GM18861 (cell line): ENCODE measurements around the gene KCNQ1OT1.

Experiments used
- ATAC-seq: cut with Tn5 transposase; IDR thresholded peaks from one replicate; pipeline ENCODE4 v1.9.1; 2021; ENCODE audit not compliant: unreplicated experiment

The KCNQ1OT1 gene

DNA sequence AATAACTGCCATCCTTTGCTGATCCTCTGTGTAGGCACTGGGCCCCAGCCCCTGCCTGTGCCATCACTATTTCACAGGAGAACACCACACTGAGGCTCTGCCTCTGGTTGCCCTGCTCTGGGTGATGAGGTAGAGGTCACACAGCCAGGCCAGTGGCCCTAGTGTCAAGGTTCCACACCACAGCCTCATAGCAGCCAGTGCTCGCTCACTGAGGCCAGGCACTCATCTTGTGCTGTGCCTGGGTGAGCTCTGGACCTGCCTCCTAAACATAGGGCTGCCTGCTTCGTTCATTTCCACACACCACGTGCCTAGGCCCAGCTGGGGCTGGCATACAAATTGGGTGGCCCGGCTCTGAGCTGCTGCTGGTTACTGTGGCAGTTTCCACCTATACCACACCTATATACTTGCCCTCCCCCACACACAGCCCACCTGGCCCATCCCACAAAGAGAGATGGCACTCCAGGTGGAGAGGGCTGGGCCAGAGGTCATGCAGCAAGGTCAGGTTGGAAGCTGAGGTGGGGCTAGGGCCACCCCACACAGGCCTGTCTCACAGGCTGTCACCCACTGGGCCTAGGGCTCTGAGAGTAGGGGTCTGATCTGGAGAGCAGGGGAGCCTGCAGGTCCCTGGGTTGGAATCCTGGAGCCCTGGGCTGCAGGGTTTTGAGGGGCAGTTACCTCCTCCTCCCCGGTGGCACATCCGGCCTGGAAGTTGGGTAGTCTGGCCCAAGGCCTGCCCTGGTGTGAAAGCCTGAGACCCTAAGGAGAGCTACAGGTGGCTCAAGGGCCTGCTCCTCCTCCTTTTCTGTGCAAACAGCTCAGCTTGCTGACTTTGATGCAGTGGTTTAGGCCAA is 11.2 kb downstream of the KCNQ1OT1 start:
- no peak for ATAC-seq

DNA sequence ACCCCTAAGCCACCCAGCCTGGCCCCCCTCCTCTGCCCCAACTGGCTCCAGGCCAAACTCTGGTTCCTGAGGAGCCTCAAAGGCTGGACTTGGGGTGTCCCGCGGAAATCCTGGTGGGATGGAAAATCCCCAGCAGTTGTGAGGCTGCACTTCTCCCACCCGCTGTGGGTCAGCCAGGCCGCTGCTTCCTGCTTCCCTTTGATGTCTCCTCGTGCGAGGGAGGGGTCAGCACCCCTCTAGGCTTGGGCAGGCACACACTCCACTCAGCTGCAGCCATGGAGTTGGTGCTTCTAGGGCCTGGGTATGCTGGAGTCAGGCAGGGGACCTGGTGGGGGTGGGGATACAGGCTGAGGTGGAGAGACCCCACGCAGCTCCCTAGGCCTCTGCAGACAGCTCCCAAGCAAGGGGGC is 12.0 kb downstream of the KCNQ1OT1 start:
- ATAC-seq = no peak

DNA sequence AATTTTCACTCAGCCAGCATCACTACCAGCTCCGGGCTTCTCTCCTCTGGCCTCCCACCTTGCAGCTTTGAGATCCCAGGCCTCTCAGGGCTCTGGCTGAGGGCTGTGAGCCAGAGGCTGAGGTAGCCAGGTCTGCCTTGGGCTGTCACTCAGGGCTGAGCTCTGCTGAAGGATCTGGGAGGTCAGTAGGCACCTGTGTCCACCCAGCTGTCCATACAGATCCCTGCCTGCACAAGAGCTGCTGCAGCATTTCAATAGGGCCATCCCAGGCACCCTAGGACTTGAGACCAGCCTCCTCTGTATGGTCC is 12.6 kb downstream of the KCNQ1OT1 start:
- ATAC-seq = no peak

DNA sequence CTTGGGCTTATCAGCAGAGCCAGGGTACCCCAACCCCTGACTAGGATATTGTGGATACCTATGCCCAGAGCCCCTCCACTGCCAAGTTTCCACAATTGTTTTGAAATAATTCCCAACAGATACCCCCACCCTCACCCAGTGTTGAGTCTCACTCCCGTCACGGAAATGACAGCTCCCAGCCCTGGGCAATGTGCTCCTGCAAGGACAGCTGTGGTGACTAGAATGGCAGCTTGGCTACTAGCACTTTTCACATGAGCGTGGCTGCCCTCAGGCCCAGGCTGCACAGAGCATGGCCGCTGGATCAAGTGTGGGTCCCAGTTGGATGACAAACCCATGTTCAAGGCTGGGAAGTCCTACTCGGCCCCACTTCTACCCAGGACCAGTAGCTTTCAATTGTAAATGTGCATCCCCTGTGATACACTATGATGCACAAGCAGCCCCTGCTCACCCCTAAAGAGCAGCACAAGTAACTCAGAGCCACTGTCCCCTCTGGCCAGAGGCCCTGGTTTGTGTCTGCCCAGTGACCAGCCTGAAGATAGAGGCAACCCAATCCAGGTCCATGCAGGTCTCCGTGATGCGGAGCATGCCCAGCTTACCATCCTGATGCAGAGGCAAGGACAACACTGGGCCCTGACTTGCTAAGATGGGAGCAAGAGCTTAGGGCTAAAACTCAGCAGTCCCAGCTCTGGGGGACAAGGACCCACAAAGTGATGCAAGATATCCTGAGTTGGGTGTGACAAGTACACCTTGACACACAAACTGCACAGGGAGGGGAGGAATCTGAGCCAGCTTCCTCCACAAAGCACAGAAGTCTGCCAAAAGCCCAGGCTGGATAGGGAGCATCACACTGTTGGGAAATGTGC is 13.2 kb downstream of the KCNQ1OT1 start:
- ATAC-seq = no peak

DNA sequence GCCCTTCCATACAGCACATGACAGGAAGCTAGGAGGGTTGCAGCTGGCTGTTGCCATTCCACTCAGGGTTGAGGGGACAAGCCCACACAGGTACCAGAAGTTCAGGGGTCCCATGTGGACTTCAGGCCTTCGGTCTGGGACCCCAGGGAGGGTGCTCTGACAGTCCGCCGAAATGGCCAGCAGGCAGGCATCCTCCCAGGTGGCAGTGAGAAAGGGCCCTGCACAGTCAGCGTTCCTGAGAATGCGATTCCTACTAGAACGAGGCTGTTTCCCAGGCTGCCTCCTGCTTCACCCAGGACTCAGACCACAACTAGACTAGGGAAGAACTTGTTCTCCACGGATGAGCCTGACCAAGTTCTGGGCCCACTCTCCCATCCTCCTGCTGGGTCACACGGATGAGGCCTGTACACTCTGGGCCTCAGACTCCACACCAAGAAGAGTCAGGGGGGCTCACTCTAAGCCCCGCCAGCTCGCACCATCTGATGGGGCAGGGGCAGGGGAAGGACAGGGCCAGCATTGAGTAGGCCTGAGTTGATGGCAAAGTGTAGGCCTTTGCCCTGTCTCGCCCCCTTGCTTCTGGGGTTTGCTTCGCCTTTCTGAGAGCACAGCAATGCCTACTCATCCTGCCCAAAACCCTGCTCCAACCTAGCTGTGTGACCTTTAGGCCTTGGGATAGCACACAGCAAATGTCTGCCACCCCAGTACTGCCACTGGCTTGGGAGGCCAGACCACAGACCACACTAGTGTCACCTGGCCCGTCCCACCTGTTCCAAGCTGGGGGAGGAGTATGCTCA is 14.0 kb downstream of the KCNQ1OT1 start:
- ATAC-seq = no peak

DNA sequence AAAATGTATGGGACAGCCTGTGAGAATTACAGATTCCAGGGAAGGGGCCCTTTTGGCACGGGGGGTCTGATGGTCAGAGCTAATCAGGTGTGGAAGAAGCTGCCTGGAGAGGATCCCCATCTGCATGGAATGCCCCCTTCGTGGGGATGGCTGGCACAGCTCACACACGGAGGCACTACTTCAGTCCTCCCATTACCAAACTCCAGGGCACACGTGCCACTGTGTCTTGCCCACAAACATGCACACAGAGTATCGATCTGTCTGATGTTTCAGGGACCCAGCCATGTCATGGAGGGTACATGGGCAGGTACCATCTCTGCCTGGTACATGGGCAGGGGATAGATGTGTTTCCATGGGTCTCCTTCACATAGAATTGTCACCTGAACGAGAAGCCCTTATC is 14.7 kb downstream of the KCNQ1OT1 start:
- ATAC-seq = no peak

DNA sequence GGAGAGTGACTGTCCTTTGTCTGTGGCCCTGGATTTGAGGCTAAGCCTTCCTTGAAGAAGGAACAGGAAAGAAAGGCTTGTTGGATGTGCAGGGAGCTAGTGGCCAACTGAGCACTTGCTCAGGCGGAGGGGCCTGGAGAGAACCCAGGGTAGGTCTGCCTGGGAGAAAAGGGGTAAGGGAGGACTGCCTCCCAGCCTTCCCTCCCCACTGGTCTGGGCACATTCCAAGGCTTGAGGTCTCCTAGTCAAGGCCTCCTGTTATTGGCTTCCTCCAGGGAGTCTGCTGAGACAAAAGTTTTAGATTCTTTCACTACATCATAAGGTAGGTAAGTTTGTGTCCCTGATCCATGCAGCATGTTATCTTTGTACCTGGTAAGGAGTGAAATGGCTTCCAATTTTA is 15.2 kb downstream of the KCNQ1OT1 start:
- ATAC-seq = no peak

DNA sequence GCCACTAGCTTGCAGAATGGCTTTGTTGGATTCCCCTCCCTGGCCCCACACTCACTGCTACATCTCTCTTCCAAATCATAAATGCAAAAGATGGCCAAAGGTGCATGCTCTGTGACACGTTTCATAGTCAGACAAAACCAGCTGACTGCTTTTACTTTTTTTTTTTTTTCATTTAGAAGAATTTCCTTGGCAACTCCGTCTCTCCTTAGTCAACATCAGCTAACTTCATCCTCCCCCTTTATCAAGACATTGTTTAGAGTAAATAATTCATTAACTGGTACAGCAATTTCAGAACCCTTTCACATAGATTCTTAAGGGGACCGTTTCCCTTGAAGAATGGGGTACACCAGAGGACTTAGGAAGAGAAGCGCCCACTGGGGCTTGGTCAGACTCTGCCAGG is 16.0 kb downstream of the KCNQ1OT1 start:
- ATAC-seq = no peak

DNA sequence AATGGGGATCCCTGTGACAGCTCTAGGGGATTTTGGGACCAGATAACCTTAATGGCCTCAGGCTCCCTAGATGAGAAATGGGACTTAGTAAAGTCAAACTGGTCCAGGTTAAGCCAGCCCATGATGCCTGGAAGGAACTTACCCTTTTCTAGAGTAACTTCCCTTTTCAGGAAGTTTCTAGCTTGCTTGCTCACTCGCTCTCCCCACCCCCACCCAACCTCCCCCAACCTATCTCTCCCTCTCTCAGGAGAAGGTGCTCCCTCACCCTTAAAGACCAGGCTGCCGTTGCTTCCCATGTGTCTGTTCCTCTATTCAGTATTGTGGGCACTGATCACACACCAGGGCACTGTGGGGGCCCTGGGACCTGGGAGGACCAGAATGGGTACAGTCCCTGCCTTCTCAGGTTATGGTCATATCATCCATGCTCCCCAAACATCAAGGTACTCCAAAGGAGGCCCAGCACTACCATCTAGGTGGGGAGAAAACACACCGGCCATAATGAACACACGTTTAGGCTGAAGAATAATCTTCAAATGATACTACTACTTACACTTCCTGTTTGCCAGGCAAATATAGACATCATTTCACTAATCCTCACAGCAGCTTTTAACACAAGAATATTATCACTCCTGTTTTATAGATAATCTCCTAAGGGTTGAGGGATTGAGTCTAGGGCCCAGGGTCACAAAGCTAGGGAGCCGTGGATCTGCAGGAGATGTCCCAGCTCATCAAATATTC is 18.2 kb downstream of the KCNQ1OT1 start:
- no peak for ATAC-seq

DNA sequence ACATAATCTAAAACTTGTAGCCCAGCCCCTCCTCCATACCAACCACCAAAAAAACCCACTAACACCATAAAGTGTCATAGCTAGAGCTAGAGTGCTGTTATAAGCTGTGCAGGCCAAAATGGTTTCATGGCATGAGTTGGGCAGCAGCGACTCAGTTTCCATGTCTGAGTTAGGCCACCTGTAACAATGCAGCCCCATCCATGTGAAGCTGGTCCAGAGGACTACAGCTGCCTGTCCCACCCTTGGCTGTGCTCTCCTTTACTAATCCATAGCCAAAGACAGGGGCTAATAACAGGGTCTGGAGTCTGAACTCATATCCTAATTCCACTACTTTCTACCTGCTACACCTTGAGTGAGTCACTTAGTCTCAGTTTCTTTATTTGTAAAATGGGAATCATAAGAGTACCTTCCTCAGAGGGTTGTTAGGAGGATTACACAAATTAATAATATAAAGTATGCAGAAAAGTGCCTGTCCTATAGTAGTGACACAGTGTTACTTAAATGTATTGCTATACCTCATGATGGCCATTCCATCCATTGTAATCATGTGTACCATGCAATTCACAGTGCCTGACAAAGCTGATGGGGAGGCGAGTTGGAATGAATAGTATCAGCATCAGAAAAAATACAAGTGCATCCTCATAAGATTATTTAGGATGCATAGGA is 20.6 kb downstream of the KCNQ1OT1 start:
- no peak for ATAC-seq

DNA sequence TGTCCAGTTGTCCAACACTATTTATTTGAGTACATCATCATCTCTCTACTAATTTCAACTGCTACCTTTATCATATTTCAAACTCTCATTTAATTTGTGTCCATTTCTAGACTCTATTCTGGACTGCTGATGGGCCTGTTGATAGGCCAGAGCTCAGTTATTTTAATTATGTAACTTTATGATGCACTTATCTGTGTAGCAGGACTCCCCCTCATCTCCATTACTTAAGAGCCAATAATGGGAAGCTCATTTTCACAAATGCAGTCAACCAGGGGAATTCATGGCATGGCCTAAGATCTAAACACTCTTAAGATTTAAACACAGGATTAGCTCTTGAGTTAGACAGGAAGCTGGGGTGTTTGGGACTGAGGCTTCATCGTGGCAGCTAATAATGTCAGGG is 21.4 kb downstream of the KCNQ1OT1 start:
- ATAC-seq = no peak

DNA sequence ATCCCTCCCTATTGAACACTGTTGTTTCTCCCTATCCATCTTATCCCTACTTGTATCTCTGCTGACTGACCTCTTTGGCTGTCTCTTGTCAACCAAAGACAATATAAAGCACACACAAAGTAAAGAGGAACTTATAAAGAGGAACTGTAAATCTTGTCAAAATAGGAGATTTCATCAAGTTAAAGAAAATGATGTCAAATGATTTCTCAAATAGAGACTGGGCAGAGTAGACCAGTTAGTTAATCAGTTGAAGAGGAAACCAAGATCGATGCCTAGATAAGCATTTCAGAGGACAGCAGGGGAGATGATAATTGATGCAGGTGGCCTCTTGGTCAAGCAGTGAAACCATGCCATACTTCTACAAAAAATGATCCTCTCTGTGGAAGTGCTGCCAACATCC is 22.7 kb downstream of the KCNQ1OT1 start:
- peak; percentile 82 for ATAC-seq

DNA sequence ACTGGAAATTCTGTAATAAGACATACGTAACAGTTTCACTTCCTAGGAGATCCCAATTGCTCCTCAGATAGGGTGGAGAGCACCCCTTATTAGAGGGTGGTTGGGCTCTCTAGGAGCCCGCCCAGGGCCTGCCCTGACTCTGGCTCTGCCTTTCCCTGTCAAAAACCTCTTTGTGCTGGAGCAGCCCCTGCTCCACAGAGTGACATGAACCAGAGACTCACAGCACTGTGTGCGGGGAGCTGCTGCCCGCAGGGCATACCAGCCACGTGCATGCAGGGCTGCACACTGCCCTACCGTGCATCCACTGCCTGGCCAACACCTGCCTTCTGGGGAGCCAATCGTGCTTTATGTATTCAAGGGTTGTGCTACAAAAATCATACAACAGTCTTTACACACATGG is 24.3 kb downstream of the KCNQ1OT1 start:
- no peak for ATAC-seq

DNA sequence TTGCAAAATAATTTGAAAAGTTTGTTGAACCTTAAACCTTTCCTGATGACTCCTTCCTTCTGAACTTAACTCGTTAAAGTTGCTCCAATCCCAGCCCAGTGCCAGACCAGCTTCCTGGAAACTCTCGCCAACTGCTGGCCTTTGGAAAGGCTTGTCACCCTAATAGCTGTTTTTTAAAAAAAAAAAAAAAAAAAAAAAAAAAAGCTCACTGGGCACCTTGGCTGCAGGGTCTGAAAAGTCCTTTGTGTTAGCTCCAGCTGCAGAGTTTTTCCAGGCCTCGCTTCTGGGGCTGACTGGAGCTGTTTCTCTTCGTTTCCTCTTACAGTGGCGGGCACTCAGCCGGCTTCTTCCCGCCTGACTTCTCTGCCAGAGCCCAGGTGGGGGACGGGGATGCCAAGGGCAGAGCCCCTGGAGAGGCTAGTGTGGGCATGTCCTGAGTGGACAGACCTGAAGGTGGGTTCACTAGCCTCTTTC is 25.1 kb downstream of the KCNQ1OT1 start:
- no peak for ATAC-seq

DNA sequence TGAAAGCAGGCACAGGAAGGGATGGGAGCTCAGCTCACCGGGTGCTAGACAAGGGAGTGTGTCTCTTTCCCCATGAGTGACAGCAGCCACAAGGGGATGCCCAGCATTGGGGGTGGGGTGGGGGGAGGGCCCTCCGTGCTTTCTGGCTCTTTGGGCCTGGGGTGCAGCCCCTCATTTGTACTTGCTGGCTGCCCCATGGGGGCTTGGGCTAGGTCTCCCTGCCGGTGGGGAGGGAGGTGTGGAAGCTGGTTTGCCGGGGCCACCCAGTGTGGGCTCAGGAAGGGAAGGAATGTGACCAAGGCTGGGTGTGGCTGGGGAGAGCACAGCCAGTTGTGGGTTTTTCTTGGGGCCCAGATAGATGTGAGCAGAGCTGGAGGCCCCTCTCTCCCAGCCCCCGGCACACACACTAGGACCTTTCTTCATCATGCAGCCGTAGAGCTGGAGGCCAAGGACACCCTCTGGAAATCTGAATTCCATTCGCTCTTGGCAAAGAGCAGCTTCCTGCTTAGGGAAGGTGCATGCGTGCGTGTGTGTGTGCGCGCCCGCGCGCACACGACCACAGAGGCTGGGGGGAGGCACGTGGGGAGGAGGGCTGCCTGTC is 25.8 kb downstream of the KCNQ1OT1 start:
- no peak for ATAC-seq

DNA sequence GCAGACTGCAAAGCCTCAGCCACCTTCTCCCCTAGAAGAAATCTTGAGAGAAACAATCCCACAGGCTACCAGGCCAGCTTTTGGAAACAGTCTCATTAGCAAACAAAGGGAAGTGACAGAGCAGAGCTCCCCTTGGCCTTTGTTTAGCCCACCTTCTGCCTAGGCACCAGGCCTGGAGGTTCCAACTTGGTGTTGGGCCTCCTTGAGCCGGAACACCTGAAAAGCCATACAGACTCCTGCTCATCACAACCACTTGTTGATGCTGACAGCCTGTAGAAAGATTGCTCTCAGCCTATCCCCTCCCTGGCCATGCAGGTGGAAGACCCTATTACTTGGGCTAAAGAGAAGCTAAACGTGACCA is 26.6 kb downstream of the KCNQ1OT1 start:
- no peak for ATAC-seq

DNA sequence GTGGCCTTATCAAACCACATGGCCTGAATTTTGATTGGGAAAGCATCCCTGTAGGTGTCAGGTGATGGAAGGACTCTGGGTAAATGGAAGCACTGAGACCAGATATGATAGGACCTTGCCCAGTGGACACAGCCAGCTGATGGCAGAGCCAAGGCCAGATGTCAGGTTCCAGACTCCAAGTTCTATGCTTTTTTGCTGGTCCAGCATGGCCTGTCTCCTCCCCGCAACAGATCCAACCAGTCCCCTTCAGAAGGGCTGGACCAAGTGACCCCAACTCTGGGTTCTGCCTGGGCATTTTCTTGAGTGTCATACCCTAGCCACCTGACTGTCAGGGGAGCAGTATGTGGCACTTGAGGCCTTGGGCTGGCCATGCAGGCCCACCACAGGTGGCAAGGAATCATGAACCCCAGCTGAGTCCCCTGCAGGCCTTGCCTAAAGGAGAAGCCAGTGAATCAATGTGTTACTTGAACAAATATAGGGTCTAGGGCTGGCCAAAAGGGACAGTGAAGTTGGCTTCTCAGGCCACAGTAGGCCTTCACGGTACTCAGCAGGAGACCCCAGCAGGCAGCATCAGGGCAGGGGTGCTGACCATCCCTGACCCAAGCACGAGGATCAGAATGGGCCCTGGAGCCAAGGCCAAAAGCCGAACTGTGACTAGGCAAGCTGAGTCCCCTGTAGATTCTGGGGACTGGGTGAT is 27.1 kb downstream of the KCNQ1OT1 start:
- ATAC-seq = no peak

DNA sequence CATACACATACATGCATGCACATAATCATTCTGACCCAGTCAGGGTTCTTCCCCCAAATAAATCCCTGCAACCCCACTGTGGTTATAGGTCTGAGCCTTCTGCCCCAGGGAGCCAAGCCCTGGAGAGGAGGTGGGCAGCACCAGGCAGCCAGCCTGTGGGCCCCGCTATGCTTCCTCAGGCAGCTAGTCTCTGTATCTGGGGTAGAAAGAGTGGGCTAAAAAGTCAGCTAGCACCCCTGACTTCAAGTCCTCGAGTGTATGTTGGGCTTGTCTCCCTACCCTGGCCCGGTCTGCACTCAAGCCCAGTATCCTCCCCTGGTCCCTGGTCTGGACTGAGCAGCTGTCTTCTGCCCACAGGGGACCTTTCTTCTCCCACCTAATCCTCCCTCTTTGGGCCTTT is 28.0 kb downstream of the KCNQ1OT1 start:
- ATAC-seq = no peak

DNA sequence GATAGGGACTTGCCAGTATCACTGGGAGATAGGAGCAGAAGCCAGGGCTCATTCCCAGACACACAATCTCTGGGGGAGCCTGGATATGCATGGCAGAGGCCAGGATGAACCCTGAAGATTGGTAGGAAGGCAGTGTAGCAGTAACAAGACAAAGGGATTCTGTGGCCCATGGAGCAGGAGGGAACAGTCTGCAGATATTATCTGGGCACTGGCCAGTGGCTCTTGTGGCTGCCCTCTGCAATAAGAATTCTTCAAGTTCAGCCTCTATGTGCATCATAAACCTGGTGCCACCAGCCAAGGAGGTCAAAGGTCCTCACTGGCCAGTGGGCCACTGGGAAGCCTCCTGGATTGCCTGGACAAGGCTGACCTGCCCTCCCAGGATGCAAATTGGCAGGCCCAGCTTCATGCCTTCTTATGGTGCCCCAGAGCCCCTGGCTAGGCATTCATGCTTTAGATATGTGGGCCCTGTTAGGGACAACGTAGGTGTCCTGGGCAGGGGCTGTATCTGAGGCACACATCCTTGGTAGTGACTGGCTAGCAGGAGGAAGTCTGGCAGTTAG is 29.2 kb downstream of the KCNQ1OT1 start:
- ATAC-seq = no peak
